ENCODE measurements around the gene HOXC4.
"Not testable (repeated sequence)": the region's sequence is repeated elsewhere in the genome, so short reads cannot be mapped to it uniquely, and the experiment has no call there.

DNA sequence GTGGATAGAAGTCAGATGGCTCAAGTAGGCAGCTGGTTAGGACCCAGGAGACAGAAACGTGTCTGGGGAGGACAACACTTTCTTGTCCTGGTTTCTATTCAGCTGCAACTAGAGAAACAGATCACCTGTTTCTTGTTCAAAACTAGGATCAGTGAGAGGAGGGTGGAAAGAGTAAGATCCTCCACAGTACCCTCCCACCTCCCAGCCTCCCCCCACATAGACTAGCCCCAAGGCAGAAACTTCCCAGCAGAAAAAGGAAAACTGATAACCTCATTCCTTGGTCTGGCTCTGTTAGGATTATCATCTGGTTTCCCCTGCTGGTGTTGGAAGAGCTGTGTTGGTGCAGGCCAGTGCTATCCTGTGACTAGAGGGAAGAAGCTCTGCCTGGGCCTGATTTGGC is 50.2 kb downstream of the HOXC4 start:
- TF ChIP-seq POLR2A (IDR thresholded peaks at IDR 0.05; ENCODE audit: low read depth, low read length); USF2 (IDR thresholded peaks at IDR 0.05; ENCODE audit: low read depth, low read length); CTCF (conservative IDR thresholded peaks at IDR 0.05; ENCODE audit: low read depth, low read length); SMC3 (IDR thresholded peaks at IDR 0.05; ENCODE audit: low read depth, low read length); RFX5 (IDR thresholded peaks at IDR 0.05; ENCODE audit: low read depth, low read length); FOS (IDR thresholded peaks at IDR 0.05; ENCODE audit: low read depth, low read length); RCOR1 (IDR thresholded peaks at IDR 0.05; ENCODE audit: insufficient replicate concordance, low read length); CEBPB (IDR thresholded peaks at IDR 0.05; ENCODE audit: low read depth, low read length): not testable (repeated sequence)
